Ovary (tissue), 3 donors: Measurements from ENCODE around the gene CERK.

Experiments used
- EP300 ChIP-seq: sonication (generic); formaldehyde crosslinking; IDR thresholded peaks from one replicate; pipeline ENCODE4 v1.6.1; 2017; ENCODE audit warnings: antibody characterized with exemption
- POLR2A ChIP-seq: fragments of 450-650 bp; IDR thresholded peaks from one replicate; pipeline ENCODE4 v1.6.1; 2017; ENCODE audit warnings: antibody characterized with exemption, mild to moderate bottlenecking, moderate library complexity
- TF ChIP-seq, protein P1 (sequence below), 3 donors: fragments of 450-650 bp in 2 of 3; fragments of 200-600 bp in 1 of 3; IDR thresholded peaks; one replicate each; pipeline versions ENCODE4 v1.5.1 to v1.8.0; 2016 to 2022; ENCODE audit warnings: antibody characterized with exemption in 3 of 3, mild to moderate bottlenecking in 1 of 3
- donor health status: DM: no; HTN: no; CAD: no.

DNA sequence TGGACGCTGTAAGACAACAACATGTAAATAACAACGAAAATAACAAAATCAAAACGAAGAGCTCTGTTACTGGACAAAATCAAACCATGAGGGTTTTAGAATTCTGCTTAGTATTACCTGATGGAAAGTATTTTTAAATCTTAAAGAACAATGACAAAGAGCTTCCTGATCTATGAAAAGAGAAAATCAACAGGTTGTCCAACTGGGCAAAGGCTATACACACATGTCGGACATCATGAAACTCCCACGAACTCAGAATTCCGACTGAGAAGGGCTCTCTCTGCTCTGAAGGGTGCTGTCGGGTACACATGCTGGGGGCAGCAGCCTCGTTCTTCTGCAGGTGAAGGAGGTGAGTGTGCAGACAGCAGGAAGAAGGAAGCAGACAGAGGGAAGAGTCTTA, 25.8 kb downstream of the CERK start:
- no peak for TF ChIP-seq EP300
- no peak for TF ChIP-seq POLR2A
- TF ChIP-seq, protein P1, sequence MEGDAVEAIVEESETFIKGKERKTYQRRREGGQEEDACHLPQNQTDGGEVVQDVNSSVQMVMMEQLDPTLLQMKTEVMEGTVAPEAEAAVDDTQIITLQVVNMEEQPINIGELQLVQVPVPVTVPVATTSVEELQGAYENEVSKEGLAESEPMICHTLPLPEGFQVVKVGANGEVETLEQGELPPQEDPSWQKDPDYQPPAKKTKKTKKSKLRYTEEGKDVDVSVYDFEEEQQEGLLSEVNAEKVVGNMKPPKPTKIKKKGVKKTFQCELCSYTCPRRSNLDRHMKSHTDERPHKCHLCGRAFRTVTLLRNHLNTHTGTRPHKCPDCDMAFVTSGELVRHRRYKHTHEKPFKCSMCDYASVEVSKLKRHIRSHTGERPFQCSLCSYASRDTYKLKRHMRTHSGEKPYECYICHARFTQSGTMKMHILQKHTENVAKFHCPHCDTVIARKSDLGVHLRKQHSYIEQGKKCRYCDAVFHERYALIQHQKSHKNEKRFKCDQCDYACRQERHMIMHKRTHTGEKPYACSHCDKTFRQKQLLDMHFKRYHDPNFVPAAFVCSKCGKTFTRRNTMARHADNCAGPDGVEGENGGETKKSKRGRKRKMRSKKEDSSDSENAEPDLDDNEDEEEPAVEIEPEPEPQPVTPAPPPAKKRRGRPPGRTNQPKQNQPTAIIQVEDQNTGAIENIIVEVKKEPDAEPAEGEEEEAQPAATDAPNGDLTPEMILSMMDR (IDR thresholded peaks at IDR 0.05): no peak
